Pancreas (tissue), 10 donors: ENCODE measurements around the gene MORC2. TPM values are rescaled to one million over a fixed set of nuclear protein-coding genes. Genes with fewer than 3 reads are reported as not detected.

Experiments
- ATAC-seq, 4 donors: fragments of 200-7000 bp; cut with Tn5 transposase; one replicate each; pipeline versions ENCODE4 v1.8.0 to v1.9.1; 2020; ENCODE audit warnings: mild to moderate bottlenecking in 4 of 4, moderate library complexity in 4 of 4
- DNase-seq, 6 donors: peaks; one replicate each; pipeline ENCODE4 v3.0.0-alpha.2; 2020
- FAIRE-seq: peaks from 2 replicates; lab custom pipeline; 2012; peaks lifted over from hg19 to GRCh38; lab: Jason Lieb, UNC
- H3K27ac ChIP-seq, 4 donors: fragments of 200-600 bp; sonication (generic); 1 replicate in 3 of 4; 2 replicates in 1 of 4; pipeline versions ENCODE4 v1.5.0 to v1.8.0; 2020
- H3K27me3 ChIP-seq, 4 donors: fragments of 200-600 bp; one replicate each; pipeline ENCODE4 v1.8.0; 2021
- H3K36me3 ChIP-seq, 3 donors: fragments of 200-600 bp; sonication (generic) in 1 of 3; one replicate each; pipeline versions ENCODE4 v1.5.0 to v1.8.0; 2020 to 2021
- H3K4me1 ChIP-seq, 3 donors: fragments of 200-600 bp; one replicate each; pipeline ENCODE4 v1.8.0; 2021
- H3K4me3 ChIP-seq, 4 donors: fragments of 200-600 bp; sonication (generic) in 2 of 4; one replicate each; pipeline versions ENCODE4 v1.5.0 to v1.8.0; 2020 to 2021
- H3K9me3 ChIP-seq, 4 donors: fragments of 200-600 bp; one replicate each; pipeline ENCODE4 v1.8.0; 2021
- WGBS, 2 donors: extraction: QIAGEN DNeasy Blood & Tissue Kit; methylation state at CpG; one replicate each; pipeline ENCODE4 v1.1.7; 2013; 5-methylcytosine and 5-hydroxymethylcytosine counted together
- intact Hi-C, 3 donors: fragments of 100-400 bp; cut with DNase I; formaldehyde crosslinking; loops; one replicate each; pipeline versions ENCODE4 v1.11.1 to v1.14.2; 2022
- polyA plus RNA-seq, 2 donors: library from polyadenylated mRNA; stranded (reverse); fragments of 200-250 nt; gene quantifications; one replicate each; pipeline ENCODE4 v1.2.3, GENCODE V29; 2013
- total RNA-seq, 6 donors: library from RNA; stranded (reverse); fragmentation: NEBNext Ultra II Directional in 4 of 6; extraction: Animal tissue kit (Norgen Biotek cat#: 25700) in 4 of 6; gene quantifications; one replicate each; pipeline versions ENCODE4 v1.2.1 to v1.2.4, GENCODE V29; 2021 to 2023
- TF ChIP-seq, protein P1 (sequence below), 4 donors: fragments of 200-600 bp; sonication (generic) in 3 of 4; IDR thresholded peaks; one replicate each; pipeline versions ENCODE4 v1.5.0 to v1.8.0; 2021; ENCODE audit warnings: antibody characterized with exemption in 4 of 4
- donor health status: healthy with polysubstance abuse.
- donor health status: DM: no; HTN: no; CAD: no; lungs with moderate emphysema.
- donor health status: DM: no; HTN: no; CAD: no.
- donor health status: control.
- donor health status: control.
- donor health status: Bipolar disorder and iron deficiency.
- donor health status: DM: yes; HTN: yes; CAD: no.
- donor health status: DM: no; HTN: no; CAD: no.
- donor health status: DM: no; HTN: no; CAD: no.
- donor health status: DM: yes; HTN: yes; CAD: no.

MORC2 gene
- total and polyA plus RNA-seq, 8 donors: 7.8 to 36.1 (median 10.8) TPM

DNA sequence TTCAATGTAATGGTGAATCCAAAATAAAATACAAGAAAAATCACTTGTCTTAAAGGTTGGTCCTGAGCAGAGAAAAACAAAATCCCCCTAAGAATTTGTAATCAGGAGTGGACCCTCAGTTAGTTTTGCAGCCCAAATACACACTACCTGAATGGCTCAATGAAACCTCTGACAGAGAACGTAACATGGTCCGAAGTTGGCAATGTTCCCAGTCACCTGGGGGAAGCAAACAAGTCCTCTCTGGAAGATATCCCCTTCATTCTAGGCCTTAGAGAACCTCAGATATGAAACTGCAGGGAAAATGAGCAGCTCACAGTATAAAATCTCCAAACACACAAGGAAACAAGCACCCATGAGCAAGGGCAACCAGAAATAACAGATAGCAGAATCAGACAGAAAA, 58.2 kb downstream of the MORC2 start:
- Histone ChIP-seq H3K4me1 (no peaks in the 10 kb centered on the region), H3K4me3 (no peak overlapping the region), H3K27ac (no peak overlapping the region), H3K27me3 (no peaks in the 10 kb centered on the region), H3K36me3 (no peaks in the 10 kb centered on the region), H3K9me3 (no peaks in the 10 kb centered on the region)
- intact Hi-C loops: no loop called here
- FAIRE-seq (no peak), DNase-seq (no peak), ATAC-seq (no peak)
- TF ChIP-seq, protein P1, sequence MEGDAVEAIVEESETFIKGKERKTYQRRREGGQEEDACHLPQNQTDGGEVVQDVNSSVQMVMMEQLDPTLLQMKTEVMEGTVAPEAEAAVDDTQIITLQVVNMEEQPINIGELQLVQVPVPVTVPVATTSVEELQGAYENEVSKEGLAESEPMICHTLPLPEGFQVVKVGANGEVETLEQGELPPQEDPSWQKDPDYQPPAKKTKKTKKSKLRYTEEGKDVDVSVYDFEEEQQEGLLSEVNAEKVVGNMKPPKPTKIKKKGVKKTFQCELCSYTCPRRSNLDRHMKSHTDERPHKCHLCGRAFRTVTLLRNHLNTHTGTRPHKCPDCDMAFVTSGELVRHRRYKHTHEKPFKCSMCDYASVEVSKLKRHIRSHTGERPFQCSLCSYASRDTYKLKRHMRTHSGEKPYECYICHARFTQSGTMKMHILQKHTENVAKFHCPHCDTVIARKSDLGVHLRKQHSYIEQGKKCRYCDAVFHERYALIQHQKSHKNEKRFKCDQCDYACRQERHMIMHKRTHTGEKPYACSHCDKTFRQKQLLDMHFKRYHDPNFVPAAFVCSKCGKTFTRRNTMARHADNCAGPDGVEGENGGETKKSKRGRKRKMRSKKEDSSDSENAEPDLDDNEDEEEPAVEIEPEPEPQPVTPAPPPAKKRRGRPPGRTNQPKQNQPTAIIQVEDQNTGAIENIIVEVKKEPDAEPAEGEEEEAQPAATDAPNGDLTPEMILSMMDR (IDR thresholded peaks at IDR 0.05): no peak
- 38 to 71% methylated on average over 2 of the region's 2 CpGs for WGBS, 2 donors

GRCh38 chr22:30909306-30909705, 59.3 kb downstream of the MORC2 start:
- ATAC-seq: no peak
- WGBS, 2 donors: 88 to 90% methylated on average over 5 of the region's 5 CpGs
- no peaks in the 10 kb centered on the region for H3K36me3 ChIP-seq
- TF ChIP-seq, protein P1 (IDR thresholded peaks at IDR 0.05): no peak
- intact Hi-C loops: no loop called here
- no peak overlapping the region for H3K4me3 ChIP-seq
- DNase-seq: no peak
- H3K4me1 ChIP-seq: no peaks in the 10 kb centered on the region
- H3K27ac ChIP-seq: no peak overlapping the region
- FAIRE-seq: no peak
- H3K27me3 ChIP-seq: no peaks in the 10 kb centered on the region
- H3K9me3 ChIP-seq: no peaks in the 10 kb centered on the region

GRCh38 chr22:30908051-30908461, 60.5 kb downstream of the MORC2 start:
- TF ChIP-seq, protein P1 (IDR thresholded peaks at IDR 0.05): no peak
- DNase-seq (no peak), ATAC-seq (no peak)

DNA sequence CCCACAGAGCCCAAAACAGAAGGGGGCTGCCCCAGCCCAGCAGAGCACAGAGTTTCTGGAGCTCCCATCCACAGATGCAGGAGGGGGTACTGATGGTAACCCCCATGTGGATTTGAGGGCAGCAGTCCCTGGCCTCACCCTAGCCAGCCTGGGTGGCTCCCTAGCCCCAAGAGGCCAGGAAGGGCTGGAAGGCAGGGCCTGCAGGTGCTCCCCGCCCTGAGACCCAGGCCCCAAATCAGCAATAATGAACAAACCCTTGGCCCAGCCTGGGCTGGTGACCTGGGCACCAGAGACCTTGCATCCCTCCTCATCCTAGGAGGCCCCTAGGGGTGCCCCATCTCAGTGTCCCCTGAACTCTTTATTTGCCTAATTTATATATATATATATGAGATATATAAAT, 61.6 kb downstream of the MORC2 start:
- intact Hi-C loops: no loop called here
- no peaks in the 10 kb centered on the region for H3K27me3 ChIP-seq
- DNase-seq (no peak), ATAC-seq (no peak), FAIRE-seq (no peak)
- no peaks in the 10 kb centered on the region for H3K36me3 ChIP-seq
- no peak overlapping the region for H3K27ac ChIP-seq
- H3K9me3 ChIP-seq: no peaks in the 10 kb centered on the region
- TF ChIP-seq, protein P1 (IDR thresholded peaks at IDR 0.05): no peak
- H3K4me1 ChIP-seq: no peaks in the 10 kb centered on the region
- WGBS, 2 donors: 88 to 92% methylated on average over 1 of the region's 1 CpG
- H3K4me3 ChIP-seq: no peak overlapping the region

More at GRCh38 chr22:30908051-30908461, 60.5 kb downstream of the MORC2 start:
- H3K4me1 ChIP-seq: no peaks in the 10 kb centered on the region
- H3K9me3 ChIP-seq: no peaks in the 10 kb centered on the region
- H3K27ac ChIP-seq: no peak overlapping the region
- no peak for FAIRE-seq
- WGBS, 2 donors: 89 to 93% methylated on average over 6 of the region's 6 CpGs
- no peaks in the 10 kb centered on the region for H3K36me3 ChIP-seq
- H3K4me3 ChIP-seq: no peak overlapping the region
- H3K27me3 ChIP-seq: no peaks in the 10 kb centered on the region
- intact Hi-C loops: no loop called here

- no peak for FAIRE-seq
- 96 to 98% methylated on average over 9 of the region's 9 CpGs for WGBS, 2 donors
Measured at GRCh38 chr22:30906411-30906810, 62.2 kb downstream of the MORC2 start.

More at GRCh38 chr22:30906411-30906810, 62.2 kb downstream of the MORC2 start:
- Histone ChIP-seq H3K27ac (no peak overlapping the region), H3K27me3 (no peaks in the 10 kb centered on the region), H3K4me3 (no peak overlapping the region), H3K9me3 (no peaks in the 10 kb centered on the region), H3K4me1 (no peaks in the 10 kb centered on the region), H3K36me3 (no peaks in the 10 kb centered on the region)
- intact Hi-C loops: no loop called here
- TF ChIP-seq, protein P1 (IDR thresholded peaks at IDR 0.05): no peak
- ATAC-seq: no peak
- no peak for DNase-seq
